K562 (cell line): ENCODE data around the gene GNAL. TPM values are rescaled to one million over a fixed set of nuclear protein-coding genes. Genes with fewer than 3 reads are reported as not detected.

Experiments
- ATAC-seq: fragments of 200-7000 bp; cut with Tn5 transposase; 3 replicates; pipeline ENCODE4 v1.9.1; 2020; ENCODE audit warnings: moderate library complexity
- BruUV-seq: library from RNA; stranded (reverse); fragments of 400-500 nt; replicated peaks from 2 replicates; lab custom pipeline; 2021; lab: Mats Ljungman, UMichigan
- CTCF ChIA-PET: fragments of 300-600 bp; formaldehyde crosslinking; extraction: SDS; loops from one replicate; lab custom pipeline; 2021; ENCODE audit warnings: low intra/inter-chr PET ratio; lab: Yijun Ruan, JAX
- POLR2A ChIA-PET: fragments of 300-600, 350-650 bp; sonication (Branson Sonifier 250); formaldehyde crosslinking; extraction: SDS; loops from one replicate; lab custom pipeline; 2021; ENCODE audit warnings: antibody characterized with exemption, inconsistent platforms; lab: Yijun Ruan, JAX
- DNase-seq, 4 experiments: peaks; one replicate each; pipeline versions ENCODE4 v3.0.0 to v3.0.0-alpha.2; 2011 to 2018; ENCODE audit warnings: low spot score in 3 of 4, mixed read lengths in 3 of 4; ENCODE audit errors: extremely low read depth in 1 of 4
- FAIRE-seq: peaks from 2 replicates; lab custom pipeline; 2011; peaks lifted over from hg19 to GRCh38; lab: Jason Lieb, UNC
- H2AFZ ChIP-seq: 2 replicates; pipeline ENCODE4 v1.6.0; 2011; ENCODE audit warnings: low read depth, low read length, control low read depth, inconsistent platforms
- H3K27ac ChIP-seq: fragments of 200-600 bp; 3 replicates; pipeline ENCODE4 v1.8.0; 2011; ENCODE audit warnings: low read depth, mild to moderate bottlenecking, control low read depth, inconsistent platforms, low read length, moderate library complexity, mixed read lengths; ENCODE audit errors: extremely low read depth
- H3K27me3 ChIP-seq, 2 experiments: fragments of 300-600 bp in 1 of 2; 2 replicates in 1 of 2; 3 replicates in 1 of 2; pipeline versions ENCODE4 v1.6.0 to v1.8.0; 2011; ENCODE audit warnings: inconsistent platforms in 2 of 2, low read length in 2 of 2, mild to moderate bottlenecking in 1 of 2, mixed read lengths in 1 of 2, moderate library complexity in 1 of 2; ENCODE audit not compliant: control insufficient read depth in 2 of 2, insufficient read depth in 2 of 2
- H3K36me3 ChIP-seq: fragments of 300-600 bp; 3 replicates; pipeline ENCODE4 v1.8.0; 2011; ENCODE audit warnings: mild to moderate bottlenecking, low read length, inconsistent platforms; ENCODE audit not compliant: control insufficient read depth, insufficient read depth
- H3K4me1 ChIP-seq, 2 experiments: fragments of 200-600 bp in 1 of 2; replicated peaks in 1 of 2; 2 replicates in 1 of 2; 3 replicates in 1 of 2; pipeline versions ENCODE4 v1.5.1 to v1.8.0; 2011; ENCODE audit warnings: inconsistent platforms in 2 of 2, low read length in 2 of 2, mild to moderate bottlenecking in 1 of 2, mixed read lengths in 1 of 2, moderate library complexity in 1 of 2; ENCODE audit not compliant: control insufficient read depth in 2 of 2, insufficient read depth in 2 of 2
- H3K4me2 ChIP-seq: 2 replicates; pipeline ENCODE4 v1.6.1; 2011; ENCODE audit warnings: low read length, control low read depth, inconsistent platforms, mixed read lengths; ENCODE audit not compliant: insufficient read depth
- H3K4me3 ChIP-seq: fragments of 200-600 bp; sonication (generic), shearing (Covaris generic); 2 replicates; pipeline ENCODE4 v1.5.1; 2016; ENCODE audit warnings: control low read depth, inconsistent platforms
- H3K79me2 ChIP-seq: fragments of 200-600 bp; 3 replicates; pipeline ENCODE4 v1.8.0; 2011; ENCODE audit warnings: low read length, inconsistent platforms; ENCODE audit not compliant: control insufficient read depth, insufficient read depth
- H3K9ac ChIP-seq, 2 experiments: 2 replicates each; pipeline versions ENCODE4 v1.6.0 to v1.6.1; 2011; ENCODE audit warnings: low read depth in 2 of 2, low read length in 2 of 2, control low read depth in 1 of 2, inconsistent platforms in 1 of 2, mild to moderate bottlenecking in 1 of 2, mixed read lengths in 1 of 2; ENCODE audit not compliant: insufficient read depth in 1 of 2
- H3K9me1 ChIP-seq: one replicate; pipeline ENCODE4 v1.6.0; 2011; ENCODE audit warnings: inconsistent platforms, mild to moderate bottlenecking, low read length, moderate library complexity; ENCODE audit not compliant: control insufficient read depth, insufficient read depth
- H3K9me3 ChIP-seq: replicated peaks from 2 replicates; pipeline ENCODE4 v1.5.1; 2011; ENCODE audit warnings: low read depth, low read length, inconsistent platforms; ENCODE audit not compliant: control insufficient read depth, insufficient read depth
- H4K20me1 ChIP-seq: replicated peaks from 2 replicates; pipeline ENCODE4 v1.6.1; 2011; ENCODE audit warnings: low read length, inconsistent platforms, mixed read lengths; ENCODE audit not compliant: control insufficient read depth, insufficient read depth
- ATF7 ChIP-seq: fragments of 450-650 bp; IDR thresholded peaks from 2 replicates; pipeline ENCODE4 v1.7.1; 2014; ENCODE audit warnings: mild to moderate bottlenecking, moderate library complexity
- CGGBP1 ChIP-seq: fragments of 250-450 bp; sonication (Bioruptor Pico); IDR thresholded peaks from 2 replicates; pipeline ENCODE4 v1.9.0; 2021; ENCODE audit warnings: mild to moderate bottlenecking
- HDAC8 ChIP-seq: fragments of 450-650 bp; IDR thresholded peaks from 2 replicates; pipeline ENCODE4 v1.6.1; 2016; ENCODE audit warnings: mild to moderate bottlenecking, missing genetic modification characterization, moderate library complexity, missing compliant biosample characterization
- HINFP ChIP-seq: fragments of 450-650 bp; conservative IDR thresholded peaks from 2 replicates; pipeline ENCODE4 v1.6.1; 2016; ENCODE audit warnings: missing genetic modification characterization, low read depth, mild to moderate bottlenecking, control low read depth, missing compliant biosample characterization
- MED1 ChIP-seq: sonication (generic); formaldehyde crosslinking; IDR thresholded peaks from 2 replicates; pipeline ENCODE4 v1.8.1; 2023; ENCODE audit warnings: missing genetic modification reagents, borderline replicate concordance
- NFIX ChIP-seq: fragments of 250-450 bp; sonication (Bioruptor Pico); IDR thresholded peaks from 2 replicates; pipeline ENCODE4 v1.4.0; 2020; ENCODE audit warnings: low read depth, mild to moderate bottlenecking, moderate library complexity
- SAFB ChIP-seq: fragments of 200-400 bp; formaldehyde crosslinking; IDR thresholded peaks from 2 replicates; pipeline ENCODE4 v1.6.1; 2017; ENCODE audit warnings: low read depth, low read length, borderline replicate concordance
- STAT5B ChIP-seq: fragments of 250-450 bp; sonication (Bioruptor Pico); IDR thresholded peaks from 2 replicates; pipeline ENCODE4 v1.8.0; 2021; ENCODE audit warnings: mild to moderate bottlenecking, inconsistent platforms
- TFAM ChIP-seq: fragments of 250-450 bp; sonication (Bioruptor Pico); conservative IDR thresholded peaks from 2 replicates; pipeline ENCODE4 v1.5.0; 2021; ENCODE audit warnings: mild to moderate bottlenecking, moderate library complexity
- ZBTB1 ChIP-seq: sonication (generic); formaldehyde crosslinking; IDR thresholded peaks from 2 replicates; pipeline ENCODE4 v1.8.1; 2023; ENCODE audit warnings: missing genetic modification reagents, low read depth, mild to moderate bottlenecking, borderline replicate concordance
- WGBS: fragments of 100-300 bp; shearing (Covaris generic); methylation state at CpG from one replicate; pipeline ENCODE4 v1.1.6; 2016; ENCODE audit warnings: low coverage, mixed read lengths; ENCODE audit not compliant: insufficient coverage; ENCODE audit errors: missing lambda C conversion rate; 5-methylcytosine and 5-hydroxymethylcytosine counted together
- in situ Hi-C: fragments of 300-500 bp; cut with MboI; formaldehyde crosslinking; loops from 4 replicates; pipeline ENCODE4 v1.15.0; 2018; ENCODE audit warnings: inconsistent platforms, mixed read lengths
- intact Hi-C: fragments of 100-400 bp; cut with micrococcal nuclease; formaldehyde crosslinking; loops from 2 replicates; pipeline ENCODE4 v1.14.2; 2022
- polyA plus RNA-seq, 8 experiments: library from polyadenylated mRNA; depleted of rRNA in 4 of 8; stranded (reverse) in 5 of 8; unstranded in 3 of 8; fragments of >200 nt; fragmentation: Nextera tagmentation in 2 of 8; fragmentation: Illumina TruSeq in 1 of 8; extraction: Ambion mirVana in 2 of 8; extraction: Trizol in 1 of 8; gene quantifications; 2 replicates each; pipeline versions ENCODE4 v1.2.1 to v1.2.3, GENCODE V29; 2011 to 2014; ENCODE audit warnings: inconsistent platforms in 1 of 8, missing spikeins in 1 of 8
- total RNA-seq, 7 experiments: library from RNA; depleted of rRNA in 6 of 7; stranded (reverse); fragments of >200 nt in 6 of 7; fragmentation: Illumina TruSeq in 2 of 7; extraction: Trizol in 2 of 7; gene quantifications; 2 replicates each; pipeline versions ENCODE4 v1.2.1 to v1.2.3, GENCODE V29; 2011 to 2021; ENCODE audit warnings: low replicate concordance in 1 of 7
- TF ChIP-seq, protein P1 (sequence below), 2 experiments: fragments of 450-650 bp in 1 of 2; sonication (generic) in 1 of 2; formaldehyde crosslinking in 1 of 2; IDR thresholded peaks in 1 of 2; conservative IDR thresholded peaks in 1 of 2; 2 replicates each; pipeline versions ENCODE4 v1.6.1 to v1.8.1; 2016 to 2023; ENCODE audit warnings: mild to moderate bottlenecking in 2 of 2, moderate library complexity in 2 of 2, inconsistent platforms in 1 of 2, missing genetic modification reagents in 1 of 2

The GNAL gene
- total and polyA plus RNA-seq, 9 of the 15 experiments (the other 6 are each of a cell fraction or from before 2014, with no cell fraction given): under 0.01 to 0.10 (median 0.01) TPM; not detected in 5

GRCh38 chr18:11801573-11801972 lies 112.5 kb downstream of the GNAL start:
- FAIRE-seq: no peak
- ATAC-seq: no peak
- no peak overlapping the region for H3K4me2 ChIP-seq

More at GRCh38 chr18:11801573-11801972, 112.5 kb downstream of the GNAL start:
- no TSS peak for BruUV-seq
- in situ Hi-C loops: no loop called here
- no peaks in the 10 kb centered on the region for H3K36me3 ChIP-seq
- intact Hi-C loops: no loop called here
- H3K9me1 ChIP-seq: no peaks in the 10 kb centered on the region
- H3K4me1 ChIP-seq: peaks cover 0 to 5% of the 10 kb centered on the region in 2 experiments; a peak in 3 of 5 replicates
- H3K79me2 ChIP-seq: no peaks in the 10 kb centered on the region
- no peaks in the 10 kb centered on the region for H4K20me1 ChIP-seq
- POLR2A ChIA-PET: no interaction called here
- H2AFZ ChIP-seq: no peak overlapping the region
- no peaks in the 10 kb centered on the region for H3K9me3 ChIP-seq
- no peak overlapping the region for H3K27ac ChIP-seq
- H3K9ac ChIP-seq: no peak overlapping the region
- CTCF ChIA-PET: no interaction called here
- DNase-seq: no peak
- WGBS: 14% methylated on average over 4 of the region's 4 CpGs
- no peak for TF ChIP-seq MED1
- no peak for TF ChIP-seq ZBTB1 (CRISPR knock-in tag)
- no peak for TF ChIP-seq SAFB
- no peak for TF ChIP-seq CGGBP1 (CRISPR knock-in tag)
- no peak for TF ChIP-seq STAT5B (CRISPR knock-in tag)
- no peak for TF ChIP-seq NFIX (CRISPR knock-in tag)
- no peak for TF ChIP-seq TFAM (CRISPR knock-in tag)
- TF ChIP-seq, protein P1, sequence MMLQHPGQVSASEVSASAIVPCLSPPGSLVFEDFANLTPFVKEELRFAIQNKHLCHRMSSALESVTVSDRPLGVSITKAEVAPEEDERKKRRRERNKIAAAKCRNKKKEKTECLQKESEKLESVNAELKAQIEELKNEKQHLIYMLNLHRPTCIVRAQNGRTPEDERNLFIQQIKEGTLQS (IDR thresholded peaks at IDR 0.05): peak; percentile 68
- TF ChIP-seq, protein P1 (CRISPR knock-in tag; conservative IDR thresholded peaks at IDR 0.05): no peak
- TF ChIP-seq HDAC8 (tag): no peak
- peak; percentile 67; the same call in 1 of the 2 replicates for TF ChIP-seq ATF7
- TF ChIP-seq HINFP (tag): no peak
- H3K27me3 ChIP-seq: peaks cover 18 to 19% of the 10 kb centered on the region in 2 experiments
- H3K4me3 ChIP-seq: no peak overlapping the region
